GM19438 (cell line): Measurements from ENCODE around the gene RALGPS1.

Source experiments
- ATAC-seq: cut with Tn5 transposase; IDR thresholded peaks from one replicate; pipeline ENCODE4 v1.9.1; 2021; ENCODE audit warnings: low read depth; ENCODE audit not compliant: unreplicated experiment

RALGPS1 gene

DNA sequence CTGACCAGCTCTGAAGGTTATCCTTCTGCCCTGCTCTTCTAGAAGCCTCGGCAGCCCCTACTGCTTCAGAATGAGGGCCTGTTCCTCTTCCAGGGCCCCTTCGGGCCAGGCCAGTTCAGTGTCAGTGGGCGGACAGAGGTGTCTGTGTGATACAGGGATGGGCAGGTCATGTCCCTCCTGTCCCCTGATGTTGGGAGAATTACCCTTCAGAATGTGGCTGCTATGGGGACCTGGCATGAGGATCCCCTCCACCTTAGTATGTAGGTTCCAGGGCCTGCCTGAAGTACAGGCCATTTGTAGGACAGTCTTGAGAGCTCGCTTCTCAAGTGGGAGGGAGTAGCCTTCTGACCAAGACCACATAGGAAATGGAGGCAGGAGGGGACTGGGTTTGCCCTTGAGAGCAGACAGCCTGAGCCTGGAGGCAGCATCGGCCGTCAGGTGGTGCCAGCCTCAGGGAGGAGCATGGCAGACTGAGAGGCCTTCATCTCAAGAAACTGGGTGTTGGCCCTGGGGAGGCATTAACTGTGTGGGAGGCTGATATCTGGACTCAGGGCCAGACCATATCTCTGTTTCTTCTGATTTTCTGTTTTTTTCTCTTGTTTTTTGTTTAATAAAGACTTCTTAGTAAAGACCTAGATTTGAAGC, 175.9 kb downstream of the RALGPS1 start:
- no peak for ATAC-seq

DNA sequence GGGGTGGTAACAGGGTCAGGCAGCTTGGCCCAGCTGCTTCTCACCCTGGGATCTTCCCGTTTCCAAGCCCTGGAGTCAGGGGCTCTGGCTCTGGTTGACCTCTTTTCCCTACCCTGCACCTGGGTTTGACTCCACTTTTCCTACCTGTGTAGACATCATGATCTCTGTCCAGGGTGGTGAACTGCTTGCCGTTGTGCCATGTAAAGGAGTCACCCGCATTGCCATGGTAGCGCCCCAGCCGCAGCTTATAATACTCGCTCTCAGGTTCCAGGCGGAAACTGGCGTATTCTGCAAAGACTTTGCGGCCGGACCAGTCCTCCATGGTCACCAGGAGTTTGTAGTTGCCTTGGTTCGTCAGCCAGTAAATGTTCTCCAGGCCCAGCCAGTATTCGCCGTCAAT, 176.9 kb downstream of the RALGPS1 start:
- no peak for ATAC-seq

DNA sequence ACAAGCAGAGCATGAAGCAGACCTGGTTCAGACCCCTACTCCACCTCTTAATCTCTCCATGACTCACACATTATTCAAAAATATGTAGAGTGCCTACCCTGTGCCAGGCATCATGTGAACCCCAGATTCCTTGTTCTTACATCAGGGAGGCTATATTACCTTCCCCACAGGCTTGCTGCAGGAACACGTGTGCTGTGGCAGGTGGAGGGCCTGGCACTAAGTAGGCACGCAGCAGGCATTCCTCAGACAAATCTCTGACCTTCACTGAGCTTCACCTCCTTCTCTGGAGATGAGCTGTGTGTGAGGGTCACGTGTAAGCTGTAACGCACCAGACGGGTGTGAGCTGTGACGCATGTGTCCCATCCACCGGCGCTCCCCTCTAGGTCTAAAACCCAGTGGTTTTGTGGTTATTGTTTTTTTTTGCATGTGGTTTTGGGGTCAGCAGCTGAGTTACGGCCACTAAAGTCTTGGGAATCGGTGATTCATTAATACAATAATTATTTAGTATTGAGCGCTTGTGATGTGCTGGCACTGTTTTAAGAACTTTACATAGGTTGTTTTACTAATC, 177.5 kb downstream of the RALGPS1 start:
- ATAC-seq, result no peak

DNA sequence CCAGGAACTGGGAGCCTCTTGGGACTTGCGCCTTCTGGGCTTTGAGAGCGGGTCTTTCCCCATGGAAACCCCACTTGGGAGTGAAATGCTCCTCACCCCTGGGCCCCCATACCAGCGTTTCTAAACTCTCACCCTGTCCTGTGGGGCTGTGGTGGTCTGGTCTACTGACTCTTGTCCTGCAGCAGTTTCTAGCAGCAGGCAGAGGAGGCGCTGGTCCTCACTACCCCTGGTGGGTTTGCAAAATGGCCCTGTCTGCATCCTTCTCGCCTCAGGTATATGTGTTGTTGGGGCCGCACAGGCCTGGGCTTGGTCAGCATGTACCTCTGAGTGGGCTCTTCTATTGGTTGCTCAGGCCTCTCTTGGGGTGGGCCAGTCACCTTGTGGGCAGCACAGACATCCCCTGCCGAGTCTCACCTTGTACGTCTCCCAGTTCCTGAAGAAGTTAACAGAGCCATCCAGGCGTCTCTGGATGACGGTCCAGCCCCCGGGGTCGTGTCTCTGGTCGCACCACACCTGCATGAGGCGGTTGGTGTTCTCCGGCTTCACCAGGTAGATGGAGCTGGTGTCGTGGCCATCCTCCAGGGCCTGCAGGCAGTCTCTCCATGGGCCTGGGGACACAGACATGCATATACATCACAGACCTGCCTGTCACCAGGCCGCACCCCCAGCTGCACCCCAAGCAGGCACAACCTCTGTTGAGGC, 178.9 kb downstream of the RALGPS1 start:
- no peak for ATAC-seq

DNA sequence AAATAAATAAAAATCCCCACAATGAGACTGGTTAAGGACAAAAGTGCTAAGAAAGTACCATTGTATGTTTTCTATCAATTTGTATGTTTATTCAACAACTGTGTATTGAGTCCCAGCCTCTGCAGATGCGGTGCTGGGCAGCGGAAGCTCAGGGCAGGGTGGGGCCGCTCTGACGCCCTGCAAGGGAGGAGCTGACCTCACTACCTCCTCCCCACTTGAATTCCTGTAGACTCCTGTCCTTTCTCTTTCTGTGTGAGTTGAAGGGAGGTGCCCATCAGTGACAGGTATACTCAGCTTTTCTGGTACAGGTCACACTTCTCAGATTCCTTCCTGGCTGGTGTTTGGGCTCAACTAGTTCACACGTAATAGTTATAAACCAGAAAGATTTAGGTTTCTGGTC, 180.8 kb downstream of the RALGPS1 start:
- ATAC-seq, result no peak

DNA sequence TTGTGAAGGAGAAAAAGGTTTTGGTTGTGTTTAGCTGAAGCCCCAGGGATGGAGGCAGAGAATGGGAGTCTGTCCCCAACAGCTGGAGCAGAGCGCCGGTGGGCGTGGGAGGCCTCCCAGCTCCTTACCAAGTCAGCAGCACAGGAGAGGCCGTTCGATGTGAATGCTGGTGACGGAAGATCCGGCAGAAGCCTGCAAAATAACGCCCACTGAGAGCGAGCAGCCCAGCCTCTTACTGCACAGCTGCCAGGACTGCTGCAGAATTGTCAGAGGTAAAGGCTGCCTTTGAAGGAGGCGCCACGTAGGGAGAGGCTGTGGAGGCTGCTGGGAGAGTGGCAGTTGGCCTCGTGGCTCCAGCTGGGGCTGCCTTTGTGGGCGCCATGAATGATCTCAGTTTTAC, 181.6 kb downstream of the RALGPS1 start:
- ATAC-seq, result no peak

DNA sequence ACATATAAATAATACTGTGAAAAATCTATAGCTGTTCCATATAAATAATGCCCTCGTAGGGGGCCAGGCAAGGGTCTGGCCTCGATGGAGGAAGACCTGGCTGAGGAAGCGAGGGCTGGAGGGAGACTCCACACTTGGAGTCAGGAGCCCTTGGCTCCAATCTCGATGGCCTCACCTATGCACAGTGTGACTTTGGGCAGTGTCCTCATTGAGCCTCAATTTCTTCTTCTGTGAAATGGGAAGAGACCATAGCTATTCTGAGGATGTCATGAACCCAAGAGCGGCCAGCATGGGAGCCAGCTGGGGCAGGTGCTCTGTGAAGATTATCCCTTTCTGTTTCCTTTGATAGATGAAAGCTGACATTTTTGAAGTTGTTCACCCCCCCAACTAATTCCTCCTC, 183.1 kb downstream of the RALGPS1 start:
- no peak for ATAC-seq

DNA sequence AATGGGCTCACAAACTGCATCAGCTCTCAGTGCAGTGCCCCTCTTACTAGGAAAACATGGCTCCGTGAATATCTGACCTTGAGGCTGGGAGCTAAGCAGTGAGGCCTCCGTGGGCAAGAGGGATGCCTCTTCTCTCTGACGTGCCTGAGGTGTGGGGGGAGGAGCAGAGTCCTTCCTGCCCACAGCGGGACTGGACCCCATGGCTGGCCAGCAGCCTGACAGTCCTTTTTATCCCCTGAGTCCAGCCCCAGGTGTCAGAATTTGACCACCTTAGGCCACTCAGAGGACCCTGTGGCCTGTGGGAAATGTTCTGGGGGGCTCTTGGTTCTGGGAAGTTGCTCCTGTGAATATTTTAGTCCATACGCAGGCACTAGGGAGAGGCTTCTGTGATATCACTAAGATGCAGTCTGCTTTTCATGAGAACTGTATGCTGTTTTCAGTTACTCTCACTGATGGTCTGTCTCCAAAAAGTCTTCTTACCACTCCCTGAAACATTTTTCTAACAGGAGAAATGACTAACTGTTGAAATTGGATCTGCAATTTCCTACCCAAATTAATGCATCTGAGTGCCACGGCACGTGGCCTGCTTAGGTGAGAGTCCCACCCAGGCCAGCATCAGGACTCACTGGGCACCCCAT, 184.5 kb downstream of the RALGPS1 start:
- no peak for ATAC-seq

DNA sequence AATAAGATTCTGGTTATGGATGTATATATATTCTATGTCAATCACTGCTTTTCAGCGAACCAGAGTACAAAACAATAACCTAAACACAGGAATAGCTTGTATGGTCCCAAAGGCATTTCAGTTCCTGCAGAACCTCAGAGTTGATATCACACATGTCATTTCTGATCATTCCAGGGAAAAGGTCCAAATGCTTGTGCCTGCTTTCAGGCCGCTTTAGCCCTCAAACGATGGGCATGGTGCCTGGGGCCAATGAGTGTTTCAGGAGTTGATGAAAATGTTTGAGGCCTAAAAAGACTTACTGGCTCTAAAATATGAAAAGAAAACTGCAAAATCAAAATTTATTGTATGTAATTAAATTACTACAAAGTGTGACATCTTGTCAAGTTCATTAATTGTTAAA, 185.1 kb downstream of the RALGPS1 start:
- ATAC-seq, result no peak

DNA sequence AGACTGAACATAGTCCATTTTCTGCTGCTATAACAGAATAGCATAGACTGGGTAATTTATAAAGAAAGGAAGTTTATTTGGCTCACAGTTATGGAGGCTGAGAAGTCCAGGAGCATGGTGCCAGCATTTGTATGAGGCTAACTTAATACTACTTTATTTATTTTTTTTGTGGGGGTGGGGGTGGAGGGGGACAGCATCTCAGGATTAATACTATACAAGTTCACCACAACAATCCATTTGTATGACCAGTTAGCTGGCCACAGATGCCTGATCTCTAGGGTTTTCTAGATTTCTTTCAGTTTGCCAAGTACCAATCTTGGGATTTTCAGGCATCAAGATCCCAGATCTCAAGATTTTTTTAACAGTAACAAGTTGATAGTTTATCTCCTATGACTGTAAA, 187.6 kb downstream of the RALGPS1 start:
- no peak for ATAC-seq

DNA sequence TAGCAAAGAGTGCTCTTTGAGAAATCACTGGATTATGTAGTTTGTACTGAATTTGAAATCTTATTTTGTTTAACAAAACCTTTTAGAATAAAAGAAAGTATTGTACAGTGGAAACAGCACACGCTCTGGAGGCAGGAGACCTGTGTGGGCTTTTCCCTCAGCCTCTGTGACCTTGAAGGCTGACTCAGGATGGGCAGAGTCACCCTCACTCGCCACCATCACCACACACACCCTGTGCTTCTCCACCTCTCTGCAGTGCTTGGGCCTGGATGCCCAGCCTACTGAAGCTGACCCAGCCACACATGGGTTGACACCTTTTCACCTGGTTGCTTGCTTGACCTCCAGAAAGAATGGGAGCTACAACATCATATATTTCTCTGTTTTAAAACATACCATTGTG, 188.2 kb downstream of the RALGPS1 start:
- no peak for ATAC-seq

DNA sequence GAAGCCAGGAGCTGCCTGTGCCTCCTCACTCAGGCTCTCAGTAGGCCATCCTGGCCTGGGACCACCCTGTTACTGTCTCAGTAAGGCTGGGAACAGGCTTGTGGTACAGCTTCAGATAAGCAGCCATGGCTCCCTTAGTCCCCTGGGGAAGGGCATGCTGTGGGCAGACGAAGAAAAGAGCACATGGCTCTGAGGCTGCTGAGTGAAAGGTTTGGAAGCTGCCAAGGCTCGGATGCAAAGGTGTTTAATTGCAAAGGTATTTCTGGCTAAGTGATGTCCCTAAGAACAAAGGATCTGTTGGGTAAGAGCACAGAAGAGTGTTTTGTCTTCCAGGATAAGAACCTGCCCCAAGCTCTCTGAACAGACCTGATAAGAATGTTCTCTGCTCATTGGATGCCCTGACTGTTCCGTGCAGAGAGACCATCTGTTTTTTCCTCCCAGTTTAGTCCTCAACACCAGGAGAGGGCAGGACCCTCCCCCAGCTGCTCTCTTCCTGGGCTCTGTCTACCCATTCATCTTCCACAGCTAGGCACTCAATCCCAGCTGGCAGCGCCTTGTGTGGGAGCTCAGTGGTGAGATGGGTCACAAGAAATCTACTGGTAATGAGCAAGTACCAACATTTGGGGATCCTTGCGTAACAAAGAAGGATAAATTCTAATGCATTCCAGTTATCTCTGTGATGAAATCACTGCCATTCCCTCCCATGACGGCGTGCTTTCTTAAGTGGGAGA, 190.2 kb downstream of the RALGPS1 start:
- no peak for ATAC-seq

DNA sequence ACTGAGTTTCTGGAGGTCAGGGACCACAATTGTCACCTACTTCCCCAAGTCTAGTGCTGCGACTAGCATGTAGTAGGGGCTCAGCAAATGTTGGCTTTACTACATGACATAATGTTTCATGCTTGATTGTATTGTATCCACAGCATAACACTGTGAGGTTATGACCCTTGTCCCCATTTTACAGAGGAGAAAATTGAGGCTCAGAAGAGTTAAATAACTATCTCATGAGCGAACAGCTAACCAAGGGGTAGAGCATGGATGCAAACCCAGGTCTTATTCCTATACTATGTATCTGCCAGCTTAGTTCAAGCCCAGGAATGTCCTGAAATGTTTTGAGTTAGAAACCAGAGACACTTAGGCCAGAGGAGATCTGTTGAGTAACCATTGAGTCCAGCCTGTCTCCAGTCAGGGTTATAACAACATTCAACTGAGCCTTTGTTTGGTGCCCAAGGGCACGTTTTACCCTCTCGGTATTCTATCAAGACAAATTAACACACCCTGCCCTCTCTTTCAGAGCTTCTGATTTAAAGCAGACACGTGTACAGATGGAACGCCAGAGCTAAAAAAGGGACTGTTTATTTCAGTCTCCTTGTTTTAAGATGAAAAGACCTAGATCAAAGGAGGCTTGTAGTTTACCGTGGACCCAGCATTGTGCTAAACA, 191.4 kb downstream of the RALGPS1 start:
- no peak for ATAC-seq

DNA sequence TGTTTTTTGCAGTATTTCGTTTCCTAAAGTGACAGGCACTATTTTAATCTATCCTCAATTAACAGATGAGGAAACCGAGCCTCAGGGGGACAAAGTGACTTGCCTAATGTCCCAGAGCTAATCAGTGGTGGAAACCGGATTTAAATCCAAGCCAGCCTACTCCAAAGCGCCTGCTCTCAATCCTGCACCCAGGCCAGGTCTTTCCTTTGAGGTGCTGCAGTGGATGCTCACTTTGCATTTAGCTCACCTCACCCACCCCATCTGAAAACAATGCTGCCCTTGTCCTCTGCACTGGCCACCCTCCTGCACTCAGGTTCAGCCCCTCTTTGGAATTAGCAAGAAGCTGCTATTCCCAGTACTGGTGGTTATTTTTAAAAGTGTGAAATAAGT, 191.9 kb downstream of the RALGPS1 start:
- no peak for ATAC-seq

DNA sequence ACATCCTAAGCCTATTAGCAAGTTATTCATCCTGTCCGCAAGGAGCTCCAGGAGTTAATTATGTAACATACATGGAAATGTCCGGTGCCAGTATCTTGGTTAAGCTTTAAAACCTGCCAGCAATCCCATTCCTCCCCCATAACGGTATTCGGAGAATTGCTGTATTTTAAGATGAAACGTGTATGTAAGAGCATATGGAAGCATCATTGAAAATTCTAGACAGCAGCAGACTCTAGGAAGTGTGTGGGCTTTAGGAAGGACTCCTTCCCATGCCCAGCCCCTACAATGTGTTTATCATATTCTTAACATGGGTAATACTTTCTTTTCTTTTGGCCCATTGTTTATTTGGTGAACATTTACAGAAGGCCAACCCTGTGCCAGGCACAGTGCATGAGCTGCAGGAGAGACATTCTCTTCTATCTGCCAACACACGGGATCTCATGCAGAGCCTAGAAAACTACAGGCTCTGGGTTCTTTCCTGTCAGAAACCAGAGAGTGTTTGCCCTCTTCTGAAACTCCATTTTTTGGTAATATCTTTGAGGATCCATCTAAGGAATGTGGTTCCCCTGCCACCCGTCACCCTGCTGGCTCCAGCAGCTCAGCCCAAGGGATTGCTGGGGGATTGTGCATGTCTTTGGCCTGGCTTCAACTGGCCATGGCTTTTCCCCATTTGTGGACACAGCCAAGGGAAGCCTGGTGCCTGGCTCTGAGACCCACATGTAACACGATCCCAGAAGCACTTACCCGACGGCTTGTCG, 192.8 kb downstream of the RALGPS1 start:
- ATAC-seq, result no peak

DNA sequence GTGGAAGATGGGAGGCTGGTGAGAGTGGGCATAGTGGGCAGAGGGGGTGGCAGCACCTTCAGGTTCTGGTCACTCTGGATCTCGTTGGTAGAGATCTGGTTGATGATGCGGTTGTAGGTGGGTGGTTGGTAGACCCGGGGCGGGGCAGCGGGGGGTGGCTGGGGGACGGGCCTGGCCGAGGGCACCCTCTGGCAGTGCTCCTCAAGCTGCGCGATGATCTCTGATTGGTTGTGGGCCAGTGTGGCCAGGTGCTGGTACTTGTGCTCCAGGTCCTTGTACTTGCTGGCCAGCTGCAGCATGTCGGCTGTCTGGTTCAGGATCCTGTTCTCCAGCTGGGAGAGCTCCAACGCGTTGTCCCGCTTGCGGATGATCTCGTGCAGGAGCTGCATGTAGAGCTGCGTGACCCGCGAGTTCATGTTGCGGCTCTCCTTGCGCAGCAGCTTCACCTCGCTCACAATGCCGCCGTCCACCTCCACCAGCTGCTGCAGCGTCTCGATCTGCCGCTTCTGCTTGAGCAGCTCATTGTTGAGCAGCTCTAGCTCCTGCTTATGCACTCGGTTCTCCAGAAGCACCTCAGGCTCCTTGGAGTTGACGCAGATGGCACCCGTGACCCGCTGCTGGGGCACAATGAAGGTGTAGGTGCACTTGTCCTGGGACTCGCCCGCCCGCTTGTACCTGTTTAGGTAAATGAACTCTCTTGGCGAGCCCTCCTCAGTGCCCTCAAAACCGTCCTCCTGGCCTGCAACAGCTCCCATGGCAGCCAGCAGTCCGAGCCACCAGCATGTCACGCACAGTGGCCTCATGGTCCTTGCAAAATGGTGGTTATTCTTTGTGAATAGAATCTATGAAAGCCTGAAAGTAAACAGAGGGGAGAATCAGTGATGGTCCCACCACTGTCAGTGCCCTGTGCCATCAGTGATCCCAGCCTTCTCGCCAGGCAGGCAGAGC, 193.6 kb downstream of the RALGPS1 start:
- no peak for ATAC-seq

DNA sequence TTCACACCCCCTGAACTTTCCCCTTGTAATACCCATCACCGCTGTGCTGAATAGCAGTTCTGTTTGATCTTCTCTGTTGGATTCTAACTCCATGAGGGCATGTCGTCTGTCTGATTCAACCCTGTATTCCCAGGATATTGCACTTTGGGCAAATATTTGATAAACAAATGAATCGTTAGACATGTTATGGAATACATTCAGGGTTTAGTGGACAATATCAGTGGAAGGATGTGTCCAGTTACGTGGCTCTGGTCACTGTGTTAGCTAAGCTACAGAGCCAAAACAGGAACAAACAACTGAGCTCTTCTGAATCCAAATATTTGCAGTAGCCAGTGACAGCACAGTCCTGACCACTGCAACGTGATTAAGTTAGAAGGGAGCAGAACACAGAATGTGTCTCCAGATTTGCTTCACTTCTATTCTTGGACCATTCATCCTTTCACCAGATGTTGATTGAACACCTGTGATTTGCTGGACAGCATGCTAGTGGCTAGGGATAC, 194.7 kb downstream of the RALGPS1 start:
- no peak for ATAC-seq

DNA sequence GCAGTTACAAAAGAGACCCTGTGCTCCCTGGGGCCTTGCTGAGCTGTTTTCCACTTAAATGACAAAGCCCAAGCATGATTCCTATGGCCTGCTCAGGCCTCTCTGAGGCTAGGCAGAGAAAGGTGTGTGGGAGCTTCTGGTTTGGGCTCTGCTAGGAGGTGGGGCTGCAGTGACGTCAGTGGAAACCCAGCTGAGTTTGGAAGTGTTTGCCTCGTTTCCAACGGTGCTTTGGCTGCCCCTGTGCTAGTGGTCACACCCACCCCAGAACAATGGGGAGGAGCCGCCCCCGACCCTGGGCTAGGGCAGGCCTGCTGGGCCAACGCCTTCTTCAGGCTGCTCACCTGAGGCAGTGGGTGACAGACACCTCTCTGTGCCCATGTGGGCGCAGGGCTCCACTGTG, 197.5 kb downstream of the RALGPS1 start:
- no peak for ATAC-seq

DNA sequence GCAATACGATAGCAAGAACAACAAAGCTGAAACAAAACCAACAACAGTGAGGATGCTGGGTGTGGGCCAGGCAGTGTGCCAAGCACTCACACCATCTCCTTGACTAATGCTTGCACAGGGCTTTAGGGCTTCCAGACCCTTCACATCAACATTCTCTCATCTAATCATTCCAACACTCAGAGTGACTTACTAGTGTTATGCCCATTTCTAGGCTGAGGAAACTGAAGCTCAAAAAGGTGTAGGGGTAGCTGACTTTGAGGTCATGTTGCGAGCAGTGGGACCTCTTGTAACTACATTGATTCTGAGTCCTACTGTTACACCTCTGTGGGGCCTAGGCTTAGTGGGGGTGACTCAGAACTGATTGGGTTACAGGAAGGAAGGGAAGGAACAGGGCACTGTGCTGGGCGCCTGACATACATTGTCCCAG, 198.2 kb downstream of the RALGPS1 start:
- ATAC-seq, result no peak
